Skin of body (tissue), 2 donors: ENCODE measurements around the gene SELENOO. TPM values are rescaled to one million over a fixed set of nuclear protein-coding genes. Genes with fewer than 3 reads are reported as not detected.

Source experiments
- DNase-seq: peaks from one replicate; lab custom pipeline; 2025; lab: John Stamatoyannopoulos, UW
- total RNA-seq: library from RNA; depleted of rRNA; stranded (reverse); fragments of >200 nt; gene quantifications from one replicate; pipeline ENCODE4 v1.2.3, GENCODE V29; 2014

The SELENOO gene
- total RNA-seq, 1 donor from 2014 or later, result 10.7 TPM

- no peak for DNase-seq
Measured at GRCh38 chr22:50252082-50253045, 51.6 kb downstream of the SELENOO start.

GRCh38 chr22:50253046-50253915 is 52.5 kb downstream of the SELENOO start:
- DNase-seq, result no peak

GRCh38 chr22:50253941-50254340 is 53.1 kb downstream of the SELENOO start:
- no peak for DNase-seq

GRCh38 chr22:50255099-50255498 is 54.3 kb downstream of the SELENOO start:
- DNase-seq, result no peak

GRCh38 chr22:50255607-50256006 is 54.8 kb downstream of the SELENOO start:
- no peak for DNase-seq

GRCh38 chr22:50256258-50256862 is 55.5 kb downstream of the SELENOO start:
- DNase-seq, result no peak

- no peak for DNase-seq
Measured at GRCh38 chr22:50257041-50257440, 56.2 kb downstream of the SELENOO start.

- DNase-seq, result no peak
Measured at GRCh38 chr22:50257451-50258360, 56.9 kb downstream of the SELENOO start.

- no peak for DNase-seq
Measured at GRCh38 chr22:50258361-50259292, 57.8 kb downstream of the SELENOO start.

GRCh38 chr22:50259302-50259701 is 58.5 kb downstream of the SELENOO start:
- no peak for DNase-seq

GRCh38 chr22:50260434-50260800 is 59.6 kb downstream of the SELENOO start:
- DNase-seq, result no peak

GRCh38 chr22:50260801-50261614 is 60.2 kb downstream of the SELENOO start:
- no peak for DNase-seq

- no peak for DNase-seq
Measured at GRCh38 chr22:50261615-50262459, 61.0 kb downstream of the SELENOO start, which contains the start of gene MAPK12. Gene MAPK12, minus strand, starts transcription at chr22:50261683. Its CDS starts 174 bp downstream, at chr22:50261509.

GRCh38 chr22:50262460-50262911 is 61.7 kb downstream of the SELENOO start:
- no peak for DNase-seq

- DNase-seq, result no peak
Measured at GRCh38 chr22:50262973-50263617, 62.3 kb downstream of the SELENOO start.

GRCh38 chr22:50264104-50264745 is 63.4 kb downstream of the SELENOO start:
- DNase-seq, result no peak
